Measurements from ENCODE around the gene UNC5C.

GRCh38 chr4:95243892-95244291, 304.9 kb downstream of the UNC5C start:
- TF ChIP-seq CTCF (IDR thresholded peaks at IDR 0.05): no peak
- no peak for TF ChIP-seq CDX4 (CRISPR knock-in tag; IDR thresholded peaks at IDR 0.05; ENCODE audit: borderline replicate concordance)
- no peak for TF ChIP-seq GABPB1 (CRISPR knock-in tag; IDR thresholded peaks at IDR 0.05)
- TF ChIP-seq HMGXB4 (CRISPR knock-in tag; IDR thresholded peaks at IDR 0.05): no peak
- no peak for TF ChIP-seq IRF2 (CRISPR knock-in tag; IDR thresholded peaks at IDR 0.05; ENCODE audit: borderline replicate concordance, low read depth)
- TF ChIP-seq ZBTB43 (CRISPR knock-in tag; IDR thresholded peaks at IDR 0.05): no peak
